HepG2 (cell line): ENCODE data around the gene ARHGAP33. TPM values are rescaled to one million over a fixed set of nuclear protein-coding genes. Genes with fewer than 3 reads are reported as not detected.
A peak's percentile ranks its signal among the peaks of the same experiment; 100 is the strongest.
"Not testable (repeated sequence)": the region's sequence is repeated elsewhere in the genome, so short reads cannot be mapped to it uniquely, and the experiment has no call there.

Experiments used
- ATAC-seq: fragments of 200-7000 bp; cut with Tn5 transposase; 3 replicates; pipeline ENCODE4 v1.9.1; 2020; ENCODE audit warnings: mild to moderate bottlenecking, moderate library complexity
- BruUV-seq: library from RNA; stranded (reverse); fragments of 400-500 nt; replicated peaks from 2 replicates; lab custom pipeline; 2021; lab: Mats Ljungman, UMichigan
- CTCF ChIA-PET: fragments of 300-600 bp; formaldehyde crosslinking; extraction: SDS; loops from one replicate; lab custom pipeline; 2021; ENCODE audit warnings: low total read pairs, inconsistent platforms, low intra/inter-chr PET ratio; lab: Yijun Ruan, JAX
- POLR2A ChIA-PET: fragments of 350-600 bp; sonication (Branson Sonifier 250); formaldehyde crosslinking; loops from one replicate; lab custom pipeline; 2020; ENCODE audit warnings: antibody characterized with exemption, inconsistent platforms; lab: Yijun Ruan, JAX
- DNase-seq: peaks from one replicate; pipeline ENCODE4 v3.0.0-alpha.2; 2015; ENCODE audit warnings: low spot score
- FAIRE-seq: peaks from 3 replicates; lab custom pipeline; 2011; peaks lifted over from hg19 to GRCh38; lab: Jason Lieb, UNC
- H2AFZ ChIP-seq: one replicate; pipeline ENCODE4 v1.6.1; 2011; ENCODE audit warnings: low read length, inconsistent platforms
- H3K27ac ChIP-seq: fragments of 300-600 bp; 3 replicates; pipeline ENCODE4 v1.8.0; 2011; ENCODE audit warnings: mixed run types, mild to moderate bottlenecking, mixed read lengths, low read length, inconsistent platforms; ENCODE audit not compliant: insufficient read depth; ENCODE audit errors: extremely low read length
- H3K27me3 ChIP-seq, 2 experiments: fragments of 200-600 bp in 1 of 2; 2 replicates in 1 of 2; 3 replicates in 1 of 2; pipeline versions ENCODE4 v1.6.0 to v1.8.0; 2011; ENCODE audit warnings: low read length in 2 of 2, mild to moderate bottlenecking in 2 of 2, moderate library complexity in 2 of 2, inconsistent platforms in 1 of 2; ENCODE audit not compliant: insufficient read depth in 2 of 2, control insufficient read depth in 1 of 2
- H3K36me3 ChIP-seq, 2 experiments: fragments of 200-600 bp in 1 of 2; replicated peaks in 1 of 2; 2 replicates in 1 of 2; 3 replicates in 1 of 2; pipeline versions ENCODE4 v1.5.1 to v1.8.0; 2011; ENCODE audit warnings: low read length in 2 of 2, inconsistent platforms in 1 of 2; ENCODE audit not compliant: insufficient read depth in 2 of 2, control insufficient read depth in 1 of 2
- H3K4me1 ChIP-seq: 2 replicates; pipeline ENCODE4 v1.5.1; 2012; ENCODE audit warnings: low read length, inconsistent platforms; ENCODE audit not compliant: insufficient read depth
- H3K4me2 ChIP-seq: 2 replicates; pipeline ENCODE4 v1.6.0; 2011; ENCODE audit warnings: low read depth, low read length, inconsistent platforms
- H3K4me3 ChIP-seq, 3 experiments: fragments of 200-600 bp in 1 of 3; sonication (generic), shearing (Covaris generic) in 1 of 3; replicated peaks in 1 of 3; 2 replicates each; pipeline ENCODE4 v1.5.1; 2011 to 2016; ENCODE audit warnings: low read length in 3 of 3, inconsistent platforms in 2 of 3, low read depth in 2 of 3, mild to moderate bottlenecking in 2 of 3, control low read depth in 1 of 3, mixed read lengths in 1 of 3; ENCODE audit not compliant: insufficient read depth in 1 of 3
- H3K79me2 ChIP-seq: one replicate; pipeline ENCODE4 v1.6.1; 2011; ENCODE audit warnings: low read length, inconsistent platforms; ENCODE audit not compliant: insufficient read depth
- H3K9ac ChIP-seq: 2 replicates; pipeline ENCODE4 v1.6.0; 2011; ENCODE audit warnings: mild to moderate bottlenecking, low read depth, low read length, inconsistent platforms; ENCODE audit not compliant: insufficient read depth
- H3K9me3 ChIP-seq: 2 replicates; pipeline ENCODE4 v1.5.1; 2012; ENCODE audit warnings: mild to moderate bottlenecking, low read length
- H4K20me1 ChIP-seq: 2 replicates; pipeline ENCODE4 v1.6.0; 2011; ENCODE audit warnings: inconsistent platforms, mild to moderate bottlenecking, low read length, moderate library complexity; ENCODE audit not compliant: insufficient read depth
- EED ChIP-seq: sonication (generic); formaldehyde crosslinking; IDR thresholded peaks from 2 replicates; pipeline ENCODE4 v1.5.0; 2020; ENCODE audit warnings: mild to moderate bottlenecking, missing genetic modification reagents
- ELF1 ChIP-seq: sonication (generic); formaldehyde crosslinking; IDR thresholded peaks from 2 replicates; pipeline ENCODE4 v1.4.0; 2020; ENCODE audit warnings: missing genetic modification reagents
- GTF2F1 ChIP-seq: fragments of 150-350 bp; IDR thresholded peaks from 2 replicates; pipeline ENCODE4 v1.6.1; 2014; ENCODE audit warnings: low read length
- HMG20A ChIP-seq: IDR thresholded peaks from 2 replicates; pipeline ENCODE4 v1.6.1; 2016; ENCODE audit warnings: borderline replicate concordance
- HMGA1 ChIP-seq: sonication (generic); formaldehyde crosslinking; conservative IDR thresholded peaks from 2 replicates; pipeline ENCODE4 v1.4.0; 2020; ENCODE audit warnings: missing genetic modification reagents
- KDM4B ChIP-seq: sonication (generic); formaldehyde crosslinking; IDR thresholded peaks from 2 replicates; pipeline ENCODE4 v1.4.0; 2020; ENCODE audit warnings: missing genetic modification reagents
- MAFF ChIP-seq: IDR thresholded peaks from 2 replicates; pipeline ENCODE4 v1.6.1; 2011; ENCODE audit warnings: low read depth, low read length, improper control_type of control experiment
- MAFK ChIP-seq, 2 experiments: IDR thresholded peaks in 1 of 2; conservative IDR thresholded peaks in 1 of 2; 2 replicates each; pipeline ENCODE4 v1.6.1; 2011; ENCODE audit warnings: improper control_type of control experiment in 2 of 2, low read length in 2 of 2
- MBNL3 ChIP-seq: fragments of 250-450 bp; sonication (Bioruptor Pico); conservative IDR thresholded peaks from 2 replicates; pipeline ENCODE4 v1.8.0; 2022; ENCODE audit warnings: mild to moderate bottlenecking, inconsistent platforms
- NFE2L2 ChIP-seq: fragments of 150-350 bp; IDR thresholded peaks from 2 replicates; pipeline ENCODE4 v1.6.1; 2014; ENCODE audit warnings: low read length
- NFRKB ChIP-seq: fragments of 450-650 bp; IDR thresholded peaks from 2 replicates; pipeline ENCODE4 v1.6.1; 2017
- RFX1 ChIP-seq: fragments of 450-650 bp; IDR thresholded peaks from 2 replicates; pipeline ENCODE4 v1.6.1; 2017
- ZKSCAN5 ChIP-seq: sonication (generic); formaldehyde crosslinking; IDR thresholded peaks from 2 replicates; pipeline ENCODE4 v1.5.1; 2020; ENCODE audit warnings: mild to moderate bottlenecking, missing genetic modification reagents
- ZNF124 ChIP-seq: sonication (generic); formaldehyde crosslinking; IDR thresholded peaks from 2 replicates; pipeline ENCODE4 v1.4.0; 2020; ENCODE audit warnings: missing genetic modification reagents
- ZNF776 ChIP-seq: sonication (generic); formaldehyde crosslinking; IDR thresholded peaks from 2 replicates; pipeline ENCODE4 v1.4.0; 2020; ENCODE audit warnings: mild to moderate bottlenecking, missing genetic modification reagents
- WGBS: methylation state at CpG from one replicate; pipeline ENCODE4 v1.1.6; 2017; ENCODE audit warnings: low lambda C conversion rate; 5-methylcytosine and 5-hydroxymethylcytosine counted together
- in situ Hi-C: cut with HindIII; loops from 2 replicates; pipeline ENCODE4 v1.10.0; 2017; ENCODE audit warnings: low pct_unique_long_range_greater_than_20kb; ENCODE audit not compliant: extremely low pct_ligation_motif_present
- intact Hi-C: fragments of 100-400 bp; cut with micrococcal nuclease; formaldehyde crosslinking; loops from one replicate; pipeline ENCODE4 v1.10.0; 2022; ENCODE audit not compliant: unreplicated experiment
- polyA plus RNA-seq, 8 experiments: library from polyadenylated mRNA; depleted of rRNA in 3 of 8; stranded (reverse) in 7 of 8; unstranded in 1 of 8; fragments of >200 nt; fragmentation: Illumina TruSeq in 4 of 8; extraction: Trizol in 4 of 8; gene quantifications; 2 replicates each; pipeline versions ENCODE4 v1.2.1 to v1.2.3, GENCODE V29; 2011 to 2016; ENCODE audit warnings: low read depth in 4 of 8, missing spikeins in 1 of 8, mixed read lengths in 1 of 8; ENCODE audit not compliant: insufficient read depth in 1 of 8
- total RNA-seq, 5 experiments: library from RNA; depleted of rRNA; stranded (reverse); fragments of >200 nt; fragmentation: Illumina TruSeq; extraction: Trizol; gene quantifications; 2 replicates each; pipeline ENCODE4 v1.2.3, GENCODE V29; 2016; ENCODE audit warnings: low read depth in 1 of 5
- TF ChIP-seq, protein P1 (sequence below), 2 experiments: sonication (generic) in 1 of 2; formaldehyde crosslinking in 1 of 2; IDR thresholded peaks; 2 replicates each; pipeline versions ENCODE4 v1.5.1 to v1.6.1; 2011 to 2020; ENCODE audit warnings: borderline replicate concordance in 1 of 2, low read depth in 1 of 2, low read length in 1 of 2, mild to moderate bottlenecking in 1 of 2, missing genetic modification reagents in 1 of 2, moderate library complexity in 1 of 2
- TF ChIP-seq, protein P2 (sequence below): sonication (generic); formaldehyde crosslinking; IDR thresholded peaks from 2 replicates; pipeline ENCODE4 v1.4.0; 2020; ENCODE audit warnings: missing genetic modification reagents, borderline replicate concordance

ARHGAP33 gene
- total and polyA plus RNA-seq, 2 of the 13 experiments (the other 11 are each of a cell fraction or from before 2014, with no cell fraction given): 1.3 to 2.7 TPM

DNA sequence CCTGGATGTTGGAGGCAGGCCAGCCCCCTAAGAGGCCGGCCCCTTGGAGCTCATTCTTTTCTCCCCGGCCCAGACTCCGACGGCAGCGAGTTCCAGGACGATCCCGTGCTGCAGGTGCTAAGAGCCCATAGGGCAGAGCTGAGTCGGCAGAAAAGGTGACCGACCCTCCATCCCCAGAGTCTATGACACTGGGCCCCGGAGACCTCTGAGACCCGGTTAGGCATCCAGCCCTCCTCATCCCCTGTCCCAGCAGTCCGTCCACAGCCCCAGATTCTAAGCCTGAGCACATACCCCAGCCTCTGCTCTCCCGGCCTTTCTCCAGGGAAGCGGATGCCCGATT, 7.3 kb upstream of the ARHGAP33 start:
- Histone ChIP-seq H2AFZ (no peak overlapping the region), H3K9ac (no peak overlapping the region), H3K27ac (peak overlapping the region; percentile 14), H4K20me1 (no peaks in the 10 kb centered on the region), H3K9me3 (no peaks in the 10 kb centered on the region), H3K4me3 (no peak overlapping the region), H3K4me1 (peaks cover 20% of the 10 kb centered on the region; the same call in 1 of the 2 replicates), H3K27me3 (no peaks in the 10 kb centered on the region), H3K36me3 (peaks cover 3 to 8% of the 10 kb centered on the region in 2 experiments; a peak in 3 of 5 replicates), H3K79me2 (no peaks in the 10 kb centered on the region), H3K4me2 (no peak overlapping the region)
- in situ Hi-C loops (no loop called here), intact Hi-C loops (no loop called here)
- ATAC-seq (peak; percentile 7; the same call in 2 of the 3 replicates), DNase-seq (no peak), FAIRE-seq (no peak)
- ChIA-PET CTCF (no interaction called here), POLR2A (interaction anchor here (1.0 to 1.4 kb wide), 3 partner anchors 9 to 27 kb away, joined by 3 to 6 read pairs (median 4); partner anchors contain the start of gene LIN37)
- WGBS: 97% methylated on average over 4 of the region's 15 CpGs
- BruUV-seq: no TSS peak
- no peak for TF ChIP-seq EED
- TF ChIP-seq, protein P1, sequence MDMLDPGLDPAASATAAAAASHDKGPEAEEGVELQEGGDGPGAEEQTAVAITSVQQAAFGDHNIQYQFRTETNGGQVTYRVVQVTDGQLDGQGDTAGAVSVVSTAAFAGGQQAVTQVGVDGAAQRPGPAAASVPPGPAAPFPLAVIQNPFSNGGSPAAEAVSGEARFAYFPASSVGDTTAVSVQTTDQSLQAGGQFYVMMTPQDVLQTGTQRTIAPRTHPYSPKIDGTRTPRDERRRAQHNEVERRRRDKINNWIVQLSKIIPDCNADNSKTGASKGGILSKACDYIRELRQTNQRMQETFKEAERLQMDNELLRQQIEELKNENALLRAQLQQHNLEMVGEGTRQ (IDR thresholded peaks at IDR 0.05; ENCODE audit: low read depth, low read length): no peak
- TF ChIP-seq, protein P1 (CRISPR knock-in tag; IDR thresholded peaks at IDR 0.05; ENCODE audit: borderline replicate concordance): no peak
- TF ChIP-seq KDM4B (CRISPR knock-in tag): no peak
- no peak for TF ChIP-seq HMGA1 (CRISPR knock-in tag)
- TF ChIP-seq HMG20A (CRISPR knock-in tag): no peak
- TF ChIP-seq MAFF: peak; percentile 85
- no peak for TF ChIP-seq RFX1
- TF ChIP-seq MAFK (conservative IDR thresholded peaks at IDR 0.05 in 1 of 2, IDR thresholded peaks at IDR 0.05 in 1 of 2; ENCODE audit: low read length in 2 of 2): peak; percentile 92
- no peak for TF ChIP-seq ZNF124 (CRISPR knock-in tag)
- TF ChIP-seq ELF1 (CRISPR knock-in tag): no peak
- TF ChIP-seq ZNF776 (CRISPR knock-in tag): no peak
- TF ChIP-seq NFE2L2: no peak
- TF ChIP-seq MBNL3: no peak
- no peak for TF ChIP-seq GTF2F1
- no peak for TF ChIP-seq ZKSCAN5 (CRISPR knock-in tag)
- TF ChIP-seq NFRKB: no peak
- TF ChIP-seq, protein P2, sequence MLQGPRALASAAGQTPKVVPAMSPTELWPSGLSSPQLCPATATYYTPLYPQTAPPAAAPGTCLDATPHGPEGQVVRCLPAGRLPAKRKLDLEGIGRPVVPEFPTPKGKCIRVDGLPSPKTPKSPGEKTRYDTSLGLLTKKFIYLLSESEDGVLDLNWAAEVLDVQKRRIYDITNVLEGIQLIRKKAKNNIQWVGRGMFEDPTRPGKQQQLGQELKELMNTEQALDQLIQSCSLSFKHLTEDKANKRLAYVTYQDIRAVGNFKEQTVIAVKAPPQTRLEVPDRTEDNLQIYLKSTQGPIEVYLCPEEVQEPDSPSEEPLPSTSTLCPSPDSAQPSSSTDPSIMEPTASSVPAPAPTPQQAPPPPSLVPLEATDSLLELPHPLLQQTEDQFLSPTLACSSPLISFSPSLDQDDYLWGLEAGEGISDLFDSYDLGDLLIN (CRISPR knock-in tag): no peak

DNA sequence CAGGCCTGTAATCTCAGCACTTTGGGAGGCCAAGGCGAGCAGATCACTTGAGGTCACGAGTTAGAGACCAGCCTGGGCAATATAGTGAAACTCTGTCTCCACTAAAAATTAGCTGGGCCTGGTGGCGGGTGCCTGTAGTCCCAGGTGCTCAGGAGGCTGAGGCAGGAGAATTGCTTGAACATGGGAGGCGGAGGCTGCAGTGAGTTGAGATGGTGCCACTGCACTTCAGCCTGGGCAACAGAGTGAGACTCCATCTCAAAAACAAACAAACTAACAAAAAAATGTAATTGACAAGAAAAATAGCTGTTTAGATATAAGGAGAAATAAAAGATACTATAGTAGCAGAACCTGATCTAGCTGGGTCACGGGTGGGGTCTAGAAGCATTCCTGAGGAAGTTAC, 3.0 kb upstream of the ARHGAP33 start:
- WGBS: 97% methylated on average over 5 of the region's 5 CpGs
- H2AFZ ChIP-seq, H3K4me3 ChIP-seq, H3K9ac ChIP-seq, BruUV-seq, in situ Hi-C loops, ATAC-seq, FAIRE-seq, H3K9me3 ChIP-seq, H4K20me1 ChIP-seq, H3K4me2 ChIP-seq, H3K79me2 ChIP-seq, H3K27me3 ChIP-seq, H3K36me3 ChIP-seq, H3K27ac ChIP-seq, CTCF ChIA-PET, POLR2A ChIA-PET, intact Hi-C loops, DNase-seq: not testable (repeated sequence)
- peaks cover 41% of the 10 kb centered on the region for H3K4me1 ChIP-seq
